SK-N-SH (cell line): ENCODE results near the gene SPOCK1. TPM values are rescaled to one million over a fixed set of nuclear protein-coding genes. Genes with fewer than 3 reads are reported as not detected.

Experiments
- CTCF ChIA-PET: fragments of 300-600, 350-600 bp; formaldehyde crosslinking; extraction: SDS; loops from one replicate; lab custom pipeline; 2021; lab: Yijun Ruan, JAX
- POLR2A ChIA-PET: fragments of 350-600 bp; sonication (Branson Sonifier 250); formaldehyde crosslinking; extraction: SDS; loops from one replicate; lab custom pipeline; 2020; ENCODE audit warnings: antibody characterized with exemption, inconsistent platforms; lab: Yijun Ruan, JAX
- DNase-seq: peaks from one replicate; pipeline ENCODE4 v3.0.0; 2012
- H2AFZ ChIP-seq: fragments of 200-600 bp; sonication (generic); 2 replicates; pipeline ENCODE4 v1.8.1; 2016; ENCODE audit warnings: antibody characterized with exemption, mild to moderate bottlenecking, low read depth
- H3F3A ChIP-seq: fragments of 200-600 bp; sonication (generic); replicated peaks from 2 replicates; pipeline ENCODE3; 2016; ENCODE audit warnings: antibody characterized with exemption, mild to moderate bottlenecking; ENCODE audit not compliant: insufficient read depth
- H3K27ac ChIP-seq, 2 experiments: fragments of 200-500 bp in 1 of 2; fragments of 200-600 bp in 1 of 2; sonication (Bioruptor generic) in 1 of 2; sonication (generic), shearing (Covaris generic) in 1 of 2; 2 replicates each; pipeline versions ENCODE4 v1.5.1 to v1.6.1; 2014 to 2016; ENCODE audit warnings: low read depth in 2 of 2, inconsistent platforms in 1 of 2, low read length in 1 of 2, mild to moderate bottlenecking in 1 of 2, mixed read lengths in 1 of 2
- H3K27me3 ChIP-seq: fragments of 200-600 bp; sonication (generic), shearing (Covaris generic); 2 replicates; pipeline ENCODE4 v1.6.1; 2016; ENCODE audit warnings: mixed run types; ENCODE audit not compliant: insufficient read depth
- H3K36me3 ChIP-seq, 2 experiments: fragments of 200-500 bp in 1 of 2; fragments of 200-600 bp in 1 of 2; sonication (Bioruptor generic) in 1 of 2; sonication (generic) in 1 of 2; replicated peaks in 1 of 2; 2 replicates each; pipeline versions ENCODE3 to v1.5.1; 2014 to 2016; ENCODE audit warnings: low read length in 1 of 2, mild to moderate bottlenecking in 1 of 2; ENCODE audit not compliant: insufficient read depth in 2 of 2, control insufficient read depth in 1 of 2
- H3K4me1 ChIP-seq, 2 experiments: fragments of 200-500 bp in 1 of 2; fragments of 200-600 bp in 1 of 2; sonication (Bioruptor generic) in 1 of 2; sonication (generic), shearing (Covaris generic) in 1 of 2; 2 replicates each; pipeline versions ENCODE4 v1.5.1 to v1.6.1; 2014 to 2016; ENCODE audit warnings: low read depth in 1 of 2, low read length in 1 of 2, mixed run types in 1 of 2; ENCODE audit not compliant: insufficient read depth in 2 of 2, control insufficient read depth in 1 of 2
- H3K4me2 ChIP-seq: fragments of 200-600 bp; sonication (generic), shearing (Covaris generic); 2 replicates; pipeline ENCODE4 v1.6.1; 2017; ENCODE audit warnings: mixed run types
- H3K4me3 ChIP-seq, 2 experiments: fragments of 200-500 bp in 1 of 2; fragments of 200-600 bp in 1 of 2; sonication (Bioruptor generic) in 1 of 2; sonication (generic), shearing (Covaris generic) in 1 of 2; 2 replicates each; pipeline versions ENCODE4 v1.5.1 to v1.8.1; 2014 to 2016; ENCODE audit warnings: low read depth in 2 of 2, inconsistent platforms in 1 of 2, low read length in 1 of 2, mild to moderate bottlenecking in 1 of 2, mixed read lengths in 1 of 2, moderate library complexity in 1 of 2
- H3K79me2 ChIP-seq: fragments of 200-600 bp; sonication (generic); 2 replicates; pipeline ENCODE4 v1.8.1; 2017; ENCODE audit warnings: mild to moderate bottlenecking; ENCODE audit not compliant: insufficient read depth
- H3K9ac ChIP-seq: fragments of 200-600 bp; sonication (generic); 2 replicates; pipeline ENCODE4 v1.6.1; 2017; ENCODE audit warnings: mixed run types
- H3K9me2 ChIP-seq: fragments of 200-600 bp; sonication (generic); 2 replicates; pipeline ENCODE4 v1.6.1; 2017; ENCODE audit warnings: mixed run types
- H3K9me3 ChIP-seq: fragments of 200-600 bp; sonication (generic); 2 replicates; pipeline ENCODE4 v1.6.1; 2017; ENCODE audit warnings: mixed run types, mild to moderate bottlenecking, moderate library complexity
- H4K20me1 ChIP-seq: fragments of 200-600 bp; sonication (generic); 2 replicates; pipeline ENCODE4 v1.6.1; 2017; ENCODE audit warnings: mild to moderate bottlenecking, mixed run types; ENCODE audit not compliant: insufficient read depth
- CHD2 ChIP-seq: fragments of 150-350 bp; IDR thresholded peaks from 2 replicates; pipeline ENCODE4 v1.6.1; 2018; ENCODE audit warnings: low read length; ENCODE audit not compliant: partially characterized antibody
- CTCF ChIP-seq: fragments of 200-600 bp; sonication (generic); IDR thresholded peaks from 2 replicates; pipeline ENCODE4 v1.6.1; 2017; ENCODE audit warnings: antibody characterized with exemption, mild to moderate bottlenecking, moderate library complexity
- ELF1 ChIP-seq: IDR thresholded peaks from 2 replicates; pipeline ENCODE4 v1.4.0; 2012
- EP300 ChIP-seq, 2 experiments: IDR thresholded peaks; 2 replicates each; pipeline versions ENCODE4 v1.4.0 to v1.6.1; 2012; ENCODE audit warnings: borderline replicate concordance in 1 of 2, low read depth in 1 of 2, low read length in 1 of 2
- FOSL2 ChIP-seq: IDR thresholded peaks from 2 replicates; pipeline ENCODE4 v1.4.0; 2012; ENCODE audit warnings: low read depth, mild to moderate bottlenecking, moderate library complexity, borderline replicate concordance
- FOXJ3 ChIP-seq: sonication (generic); formaldehyde crosslinking; IDR thresholded peaks from 2 replicates; pipeline ENCODE4 v1.5.1; 2020; ENCODE audit warnings: mild to moderate bottlenecking, missing genetic modification reagents
- GABPA ChIP-seq: IDR thresholded peaks from 2 replicates; pipeline ENCODE4 v1.4.0; 2012; ENCODE audit warnings: low read depth, mild to moderate bottlenecking
- IRF3 ChIP-seq: fragments of 150-350 bp; IDR thresholded peaks from 2 replicates; pipeline ENCODE4 v1.6.1; 2016; ENCODE audit warnings: mild to moderate bottlenecking, low read depth, low read length
- MAX ChIP-seq: IDR thresholded peaks from 2 replicates; pipeline ENCODE4 v1.4.0; 2012; ENCODE audit warnings: low read depth
- NFIC ChIP-seq: IDR thresholded peaks from 2 replicates; pipeline ENCODE4 v1.4.0; 2012; ENCODE audit warnings: borderline replicate concordance
- PBX3 ChIP-seq: IDR thresholded peaks from 2 replicates; pipeline ENCODE4; 2012
- POLR2AphosphoS5 ChIP-seq: IDR thresholded peaks from 2 replicates; pipeline ENCODE4 v1.6.1; 2012; ENCODE audit warnings: low read depth, low read length
- REST ChIP-seq: IDR thresholded peaks from 2 replicates; pipeline ENCODE4 v1.6.1; 2012; ENCODE audit warnings: mild to moderate bottlenecking, low read depth, low read length, moderate library complexity
- RFX5 ChIP-seq: IDR thresholded peaks from 2 replicates; pipeline ENCODE4 v1.6.1; 2012; ENCODE audit warnings: mild to moderate bottlenecking, improper control_type of control experiment, low read length
- TAF1 ChIP-seq: IDR thresholded peaks from 2 replicates; pipeline ENCODE4 v1.6.1; 2012; ENCODE audit warnings: low read depth, mild to moderate bottlenecking, low read length, moderate library complexity, borderline replicate concordance
- TCF12 ChIP-seq: IDR thresholded peaks from 2 replicates; pipeline ENCODE4 v1.4.0; 2012
- USF2 ChIP-seq: fragments of 150-350 bp; IDR thresholded peaks from 2 replicates; pipeline ENCODE4 v1.6.1; 2017; ENCODE audit warnings: antibody characterized with exemption, low read length, low read depth, borderline replicate concordance
- YY1 ChIP-seq: IDR thresholded peaks from 2 replicates; pipeline ENCODE4 v1.4.0; 2012; ENCODE audit warnings: low read depth, mild to moderate bottlenecking
- ZBTB33 ChIP-seq: IDR thresholded peaks from 2 replicates; pipeline ENCODE4 v1.4.0; 2012; ENCODE audit warnings: low read depth, borderline replicate concordance
- WGBS: methylation state at CpG from one replicate; pipeline ENCODE4 v1.1.6; 2017; ENCODE audit warnings: low lambda C conversion rate; 5-methylcytosine and 5-hydroxymethylcytosine counted together
- polyA plus RNA-seq, 3 experiments: library from polyadenylated mRNA; depleted of rRNA; stranded (reverse); fragments of >200 nt; gene quantifications; 2 replicates each; pipeline ENCODE4 v1.2.3, GENCODE V29; 2012

The SPOCK1 gene
- polyA plus RNA-seq, 1 of the 3 experiments (the other 2 are of a cell fraction) = 11.3 TPM

GRCh38 chr5:137412136-137412535 lies 87.0 kb downstream of the SPOCK1 start:
- Histone ChIP-seq H3K27ac (no peak overlapping the region), H4K20me1 (no peaks in the 10 kb centered on the region), H3K27me3 (no peaks in the 10 kb centered on the region), H3K4me2 (no peak overlapping the region), H3K4me3 (no peak overlapping the region), H2AFZ (no peak overlapping the region), H3K36me3 (peaks cover 0 to 6% of the 10 kb centered on the region in 2 experiments), H3K9ac (no peak overlapping the region), H3K4me1 (peaks cover 4 to 61% of the 10 kb centered on the region in 2 experiments; a peak in 3 of 4 replicates), H3K9me2 (no peaks in the 10 kb centered on the region), H3K9me3 (peaks cover 9% of the 10 kb centered on the region; the same call in 1 of the 2 replicates), H3K79me2 (no peaks in the 10 kb centered on the region), H3F3A (peaks cover 24% of the 10 kb centered on the region)
- CTCF ChIA-PET = interaction anchor here (1.4 to 1.8 kb wide), 3 partner anchors 13 to 53 kb away, joined by 4 to 6 read pairs (median 5); no protein-coding TSS in a partner anchor
- no peak for DNase-seq
- TF ChIP-seq EP300 (IDR thresholded peaks at IDR 0.05; ENCODE audit: borderline replicate concordance in 1 of 2, low read depth in 1 of 2, low read length in 1 of 2) (no peak), CTCF (no peak), YY1 (no peak), FOXJ3 (CRISPR knock-in tag) (no peak), TAF1 (no peak), REST (no peak), TCF12 (no peak), PBX3 (no peak), ZBTB33 (no peak), RFX5 (no peak), IRF3 (no peak), GABPA (no peak), ELF1 (no peak), USF2 (no peak), POLR2AphosphoS5 (no peak), NFIC (no peak), CHD2 (no peak), MAX (no peak), FOSL2 (no peak)
- POLR2A ChIA-PET = no interaction called here
- 93% methylated on average over 1 of the region's 1 CpG for WGBS
